Small intestine (tissue), 7 donors: ENCODE results near the gene TAF7. TPM values are rescaled to one million over a fixed set of nuclear protein-coding genes. Genes with fewer than 3 reads are reported as not detected.
A peak's percentile ranks its signal among the peaks of the same experiment; 100 is the strongest.
"Not testable (repeated sequence)": the region's sequence is repeated elsewhere in the genome, so short reads cannot be mapped to it uniquely, and the experiment has no call there.

Experiments
- DNase-seq, 2 donors: peaks; one replicate each; pipeline versions ENCODE4 v3.0.0 to v3.0.0-alpha.2; 2013
- FAIRE-seq: peaks from 2 replicates; lab custom pipeline; 2012; peaks lifted over from hg19 to GRCh38; lab: Jason Lieb, UNC
- H3K27ac ChIP-seq, 3 donors: one replicate each; pipeline ENCODE4 v1.5.1; 2013; ENCODE audit warnings: low read length in 2 of 3, mild to moderate bottlenecking in 2 of 3, control low read depth in 1 of 3, inconsistent platforms in 1 of 3, low read depth in 1 of 3, moderate library complexity in 1 of 3
- H3K27me3 ChIP-seq, 3 donors: one replicate each; pipeline ENCODE4 v1.6.1; 2013; ENCODE audit warnings: low read length in 3 of 3, inconsistent platforms in 1 of 3; ENCODE audit not compliant: control insufficient read depth in 3 of 3, insufficient read depth in 3 of 3
- H3K36me3 ChIP-seq, 3 donors: one replicate each; pipeline ENCODE4 v1.6.1; 2013; ENCODE audit warnings: low read length in 3 of 3, inconsistent platforms in 1 of 3, low read depth in 1 of 3, mild to moderate bottlenecking in 1 of 3, moderate library complexity in 1 of 3; ENCODE audit not compliant: control insufficient read depth in 3 of 3, insufficient read depth in 2 of 3
- H3K4me1 ChIP-seq, 3 donors: one replicate each; pipeline ENCODE4 v1.6.1; 2013; ENCODE audit warnings: low read length in 2 of 3, inconsistent platforms in 1 of 3, low read depth in 1 of 3, mild to moderate bottlenecking in 1 of 3, moderate library complexity in 1 of 3; ENCODE audit not compliant: control insufficient read depth in 3 of 3, insufficient read depth in 2 of 3
- H3K4me3 ChIP-seq, 3 donors: one replicate each; pipeline ENCODE4 v1.5.1; 2013; ENCODE audit warnings: low read length in 3 of 3, control low read depth in 1 of 3, inconsistent platforms in 1 of 3, low read depth in 1 of 3, mild to moderate bottlenecking in 1 of 3, moderate library complexity in 1 of 3
- H3K9me3 ChIP-seq, 2 donors: one replicate each; pipeline ENCODE4 v1.6.1; 2013; ENCODE audit warnings: low read depth in 1 of 2, low read length in 1 of 2; ENCODE audit not compliant: control insufficient read depth in 2 of 2, insufficient read depth in 1 of 2
- WGBS, 3 donors: extraction: QIAGEN DNeasy Blood & Tissue Kit; methylation state at CpG; one replicate each; pipeline ENCODE4 v1.1.7; 2013; 5-methylcytosine and 5-hydroxymethylcytosine counted together
- polyA plus RNA-seq, 4 donors: library from polyadenylated mRNA; stranded (reverse) in 3 of 4; unstranded in 1 of 4; fragments of 200-250 nt in 3 of 4; fragments of 120-200 nt in 1 of 4; gene quantifications; one replicate each; pipeline versions ENCODE4 v1.2.1 to v1.2.3, GENCODE V29; 2013
- donor health status: healthy with polysubstance abuse.
- donor health status: control.
- donor health status: control.
- donor health status: Bipolar disorder and iron deficiency.
- donor health status: healthy.

The TAF7 gene
- polyA plus RNA-seq, 4 donors, result 58.8 to 91.9 (median 66.1) TPM

DNA sequence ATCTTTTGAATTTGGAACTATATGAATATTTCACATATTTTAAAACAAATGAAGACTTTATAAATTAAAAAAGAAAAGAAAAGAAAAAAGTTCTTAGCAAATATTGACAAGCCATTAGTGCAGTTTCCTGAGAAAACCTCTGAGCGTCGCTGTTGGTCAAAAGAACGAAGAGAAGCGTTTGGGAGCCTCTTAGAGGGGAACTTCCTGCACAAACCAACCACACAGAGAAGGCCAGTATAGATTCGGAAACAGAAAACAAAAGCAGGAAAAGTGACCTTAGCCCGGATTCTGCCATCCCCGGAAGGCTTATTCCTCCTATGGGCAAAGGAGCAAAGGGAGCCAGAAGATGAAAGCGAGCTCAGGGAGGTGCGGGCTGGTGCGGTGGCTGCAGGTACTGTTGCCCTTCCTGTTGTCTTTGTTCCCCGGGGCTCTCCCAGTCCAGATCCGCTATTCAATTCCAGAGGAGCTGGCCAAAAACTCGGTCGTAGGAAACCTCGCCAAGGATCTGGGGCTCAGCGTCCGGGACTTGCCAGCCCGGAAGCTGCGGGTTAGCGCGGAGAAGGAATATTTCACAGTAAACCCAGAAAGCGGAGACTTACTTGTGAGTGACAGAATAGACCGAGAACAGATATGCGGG, 39.3 kb upstream of the TAF7 start, which contains the start of gene PCDHGB2:
Gene PCDHGB2 (plus strand): TSS at position 205 of the 637 bp plus-strand sequence. CDS start 142 bp downstream, at position 347.
- H3K4me1 ChIP-seq, result no peaks in the 10 kb centered on the region
- H3K36me3 ChIP-seq, result no peaks in the 10 kb centered on the region
- H3K9me3 ChIP-seq, result peaks cover 2 to 64% of the 10 kb centered on the region in 2 donors
- FAIRE-seq, result no peak
- no peak within 1 kb of the TSS for H3K4me3 ChIP-seq
- H3K27me3 ChIP-seq, result peaks cover 0 to 32% (median 21%) of the 10 kb centered on the region in 3 donors
- no peak within 1 kb of the TSS for H3K27ac ChIP-seq
- WGBS, 3 donors, result 21 to 33% (median 31%) methylated on average over 24 of the region's 24 CpGs
- peak in 1 of 2 donors; percentile 20 for DNase-seq

DNA sequence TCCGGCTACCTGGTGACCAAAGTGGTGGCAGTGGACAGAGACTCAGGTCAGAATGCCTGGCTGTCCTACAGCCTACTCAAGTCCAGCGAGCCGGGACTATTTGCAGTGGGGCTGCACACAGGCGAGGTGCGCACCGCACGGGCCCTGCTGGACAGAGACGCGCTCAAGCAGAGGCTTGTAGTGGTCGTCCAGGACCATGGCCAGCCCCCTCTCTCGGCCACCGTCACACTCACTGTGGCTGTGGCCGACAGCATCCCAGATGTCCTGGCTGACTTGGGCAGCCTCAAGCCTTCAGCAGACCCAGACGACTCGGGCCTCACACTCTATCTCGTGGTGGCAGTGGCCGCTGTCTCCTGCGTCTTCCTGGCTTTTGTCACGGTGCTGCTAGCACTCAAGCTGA, 36.4 kb upstream of the TAF7 start:
- no peak for DNase-seq
- Histone ChIP-seq H3K27ac (no peak overlapping the region), H3K36me3 (no peaks in the 10 kb centered on the region), H3K9me3 (peaks cover 0 to 59% of the 10 kb centered on the region in 2 donors), H3K4me1 (no peaks in the 10 kb centered on the region), H3K27me3 (peaks cover 2 to 21% (median 18%) of the 10 kb centered on the region in 3 donors), H3K4me3 (no peak overlapping the region)
- WGBS, 3 donors, result 54 to 62% (median 54%) methylated on average over 19 of the region's 19 CpGs
- no peak for FAIRE-seq

DNA sequence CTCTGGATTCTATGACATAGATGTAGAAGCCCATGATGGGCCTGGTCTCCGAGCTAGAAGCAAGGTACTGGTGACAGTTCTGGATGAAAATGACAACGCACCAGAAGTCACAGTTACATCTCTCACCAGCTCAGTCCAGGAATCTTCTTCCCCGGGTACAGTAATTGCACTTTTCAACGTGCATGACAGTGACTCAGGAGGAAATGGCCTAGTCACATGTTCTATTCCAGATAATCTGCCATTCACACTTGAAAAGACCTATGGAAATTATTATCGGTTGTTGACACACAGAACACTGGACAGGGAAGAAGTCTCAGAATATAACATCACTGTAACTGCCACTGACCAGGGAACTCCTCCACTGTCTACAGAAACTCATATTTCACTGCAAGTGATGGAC, 35.5 kb upstream of the TAF7 start:
- no peaks in the 10 kb centered on the region for H3K4me1 ChIP-seq
- no peak overlapping the region for H3K4me3 ChIP-seq
- H3K9me3 ChIP-seq, result peaks cover 2 to 59% of the 10 kb centered on the region in 2 donors
- WGBS, 3 donors, result 67 to 73% (median 73%) methylated on average over 5 of the region's 5 CpGs
- no peak for FAIRE-seq
- no peak for DNase-seq
- no peak overlapping the region for H3K27ac ChIP-seq
- H3K36me3 ChIP-seq, result no peaks in the 10 kb centered on the region
- H3K27me3 ChIP-seq, result peaks cover 2 to 19% (median 16%) of the 10 kb centered on the region in 3 donors

DNA sequence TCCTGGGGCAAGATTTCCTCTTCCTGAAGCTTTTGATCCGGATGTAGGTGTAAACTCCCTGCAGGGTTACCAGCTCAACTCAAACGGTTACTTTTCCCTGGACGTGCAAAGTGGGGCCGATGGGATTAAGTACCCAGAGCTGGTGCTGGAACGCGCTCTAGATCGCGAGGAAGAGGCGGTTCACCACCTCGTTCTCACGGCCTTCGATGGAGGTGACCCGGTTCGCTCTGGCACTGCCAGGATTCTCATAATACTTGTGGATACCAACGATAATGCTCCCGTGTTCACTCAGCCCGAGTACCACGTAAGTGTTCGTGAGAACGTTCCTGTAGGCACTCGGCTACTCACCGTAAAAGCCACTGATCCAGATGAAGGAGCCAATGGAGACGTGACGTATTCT, 35.1 kb upstream of the TAF7 start:
- no peak for DNase-seq
- no peak overlapping the region for H3K4me3 ChIP-seq
- H3K27me3 ChIP-seq, result peaks cover 2 to 22% (median 15%) of the 10 kb centered on the region in 3 donors
- H3K9me3 ChIP-seq, result peaks cover 2 to 58% of the 10 kb centered on the region in 2 donors
- 55 to 73% (median 69%) methylated on average over 24 of the region's 24 CpGs for WGBS, 3 donors
- H3K4me1 ChIP-seq, result no peaks in the 10 kb centered on the region
- no peak for FAIRE-seq
- H3K36me3 ChIP-seq, result no peaks in the 10 kb centered on the region
- H3K27ac ChIP-seq, result no peak overlapping the region

DNA sequence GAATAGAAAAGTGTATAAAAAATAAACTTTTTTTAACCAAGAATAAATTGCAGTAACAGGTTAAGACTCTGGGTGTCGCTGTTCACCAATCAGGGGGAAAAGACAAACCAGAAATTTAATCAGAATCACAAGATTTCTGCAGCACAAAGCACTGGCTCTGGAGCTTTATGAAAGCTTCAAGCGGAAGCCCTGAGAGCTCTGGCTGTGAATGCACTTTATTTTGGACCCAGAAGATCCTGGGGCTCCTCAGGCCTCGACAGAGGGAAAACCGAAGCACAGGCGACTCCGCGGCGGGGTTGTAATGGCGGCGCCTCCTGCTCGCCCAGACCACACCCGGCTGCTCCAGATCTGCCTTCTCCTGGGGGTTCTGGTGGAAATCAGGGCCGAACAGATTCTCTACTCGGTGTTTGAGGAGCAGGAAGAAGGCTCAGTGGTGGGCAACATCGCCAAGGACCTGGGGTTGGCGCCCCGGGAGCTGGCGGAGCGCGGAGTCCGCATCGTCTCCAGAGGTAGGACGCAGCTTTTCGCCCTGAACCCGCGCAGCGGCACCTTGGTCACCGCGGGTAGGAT, 34.4 kb upstream of the TAF7 start, which contains the start of gene PCDHGA4:
Gene PCDHGA4 (plus strand): TSS at position 122 of the 570 bp plus-strand sequence. CDS start 87 bp downstream, at position 209.
- FAIRE-seq, result no peak
- no peak within 1 kb of the TSS for H3K27ac ChIP-seq
- no peak within 1 kb of the TSS for H3K4me3 ChIP-seq
- no peaks in the 10 kb centered on the region for H3K36me3 ChIP-seq
- WGBS, 3 donors, result 21 to 49% (median 38%) methylated on average over 29 of the region's 29 CpGs
- peaks cover 2 to 20% (median 10%) of the 10 kb centered on the region in 3 donors for H3K27me3 ChIP-seq
- no peak for DNase-seq
- no peaks in the 10 kb centered on the region for H3K4me1 ChIP-seq
- peaks cover 2 to 58% of the 10 kb centered on the region in 2 donors for H3K9me3 ChIP-seq

DNA sequence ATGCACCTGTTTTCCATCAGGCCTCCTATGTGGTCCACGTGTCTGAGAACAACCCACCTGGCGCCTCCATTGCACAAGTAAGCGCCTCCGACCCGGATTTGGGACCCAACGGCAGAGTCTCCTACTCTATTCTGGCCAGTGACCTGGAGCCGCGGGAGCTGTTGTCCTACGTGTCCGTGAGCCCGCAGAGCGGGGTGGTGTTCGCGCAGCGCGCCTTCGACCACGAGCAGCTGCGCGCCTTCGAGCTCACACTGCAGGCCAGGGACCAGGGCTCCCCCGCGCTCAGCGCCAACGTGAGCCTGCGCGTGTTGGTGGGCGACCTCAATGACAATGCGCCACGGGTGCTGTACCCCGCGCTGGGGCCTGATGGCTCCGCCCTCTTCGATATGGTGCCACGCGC, 31.0 kb upstream of the TAF7 start:
- no peaks in the 10 kb centered on the region for H3K4me1 ChIP-seq
- no peak overlapping the region for H3K4me3 ChIP-seq
- WGBS, 3 donors, result 40 to 63% (median 58%) methylated on average over 28 to 35 of the region's 36 CpGs
- DNase-seq (no peak), FAIRE-seq (no peak)
- H3K27ac ChIP-seq, result no peak overlapping the region
- H3K9me3 ChIP-seq, result peaks cover 2 to 57% of the 10 kb centered on the region in 2 donors
- no peaks in the 10 kb centered on the region for H3K36me3 ChIP-seq
- H3K27me3 ChIP-seq, result peaks cover 2 to 19% (median 10%) of the 10 kb centered on the region in 3 donors

DNA sequence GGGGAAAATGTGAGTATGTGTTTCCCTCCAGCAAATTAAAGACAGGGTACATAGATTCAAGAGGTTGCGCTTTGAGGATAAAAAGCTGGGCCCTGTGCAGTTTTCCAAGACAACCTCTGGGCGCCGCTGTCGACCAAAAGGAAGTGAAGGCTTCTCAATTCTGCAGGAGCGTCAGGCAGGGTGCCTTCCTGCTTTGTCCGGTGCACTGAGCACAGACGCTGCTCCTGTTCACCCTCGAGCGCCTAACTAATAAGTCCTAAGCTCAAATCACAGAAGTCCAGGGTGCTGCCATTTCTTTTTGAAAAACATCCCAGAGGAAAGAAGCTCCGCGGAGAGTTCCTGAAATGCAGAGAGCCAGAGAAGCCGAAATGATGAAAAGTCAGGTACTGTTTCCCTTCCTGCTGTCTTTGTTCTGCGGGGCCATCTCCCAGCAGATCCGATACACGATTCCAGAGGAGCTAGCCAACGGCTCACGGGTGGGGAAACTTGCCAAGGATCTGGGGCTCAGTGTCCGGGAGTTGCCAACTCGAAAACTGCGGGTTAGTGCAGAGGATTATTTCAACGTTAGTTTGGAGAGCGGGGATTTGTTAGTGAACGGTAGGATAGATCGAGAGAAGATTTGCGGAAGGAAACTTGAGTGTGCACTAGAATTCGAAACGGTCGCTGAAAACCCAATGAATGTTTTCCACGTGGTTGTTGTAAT, 29.5 kb upstream of the TAF7 start, which contains the start of gene PCDHGB1:
Gene PCDHGB1 (plus strand): TSS at position 183 of the 703 bp plus-strand sequence. CDS start 162 bp downstream, at position 345.
- Histone ChIP-seq H3K4me1 (no peaks in the 10 kb centered on the region), H3K27me3 (peaks cover 2 to 20% (median 13%) of the 10 kb centered on the region in 3 donors), H3K4me3 (no peak within 1 kb of the TSS), H3K36me3 (no peaks in the 10 kb centered on the region), H3K27ac (no peak within 1 kb of the TSS), H3K9me3 (peaks cover 2 to 55% of the 10 kb centered on the region in 2 donors)
- DNase-seq (peak in 1 of 2 donors; percentile 15), FAIRE-seq (no peak)
- 28 to 37% (median 37%) methylated on average over 29 of the region's 29 CpGs for WGBS, 3 donors

DNA sequence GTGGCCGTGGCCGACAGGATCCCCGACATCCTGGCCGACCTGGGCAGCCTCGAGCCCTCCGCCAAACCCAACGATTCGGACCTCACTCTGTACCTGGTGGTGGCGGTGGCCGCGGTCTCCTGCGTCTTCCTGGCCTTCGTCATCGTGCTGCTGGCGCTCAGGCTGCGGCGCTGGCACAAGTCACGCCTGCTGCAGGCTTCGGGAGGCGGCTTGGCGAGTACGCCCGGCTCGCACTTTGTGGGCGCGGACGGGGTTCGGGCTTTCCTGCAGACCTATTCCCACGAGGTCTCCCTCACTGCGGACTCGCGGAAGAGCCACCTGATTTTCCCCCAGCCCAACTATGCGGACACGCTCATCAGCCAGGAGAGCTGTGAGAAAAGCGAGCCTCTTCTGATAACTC, 25.4 kb upstream of the TAF7 start:
- H3K4me3 ChIP-seq, H3K36me3 ChIP-seq, H3K27ac ChIP-seq, DNase-seq, H3K4me1 ChIP-seq, FAIRE-seq: not testable (repeated sequence)
- WGBS, 3 donors, result 50 to 63% (median 59%) methylated on average over 17 to 27 of the region's 35 CpGs
- H3K9me3 ChIP-seq, result peaks cover 0 to 53% of the 10 kb centered on the region in 2 donors
- peaks cover 0 to 18% (median 8%) of the 10 kb centered on the region in 3 donors for H3K27me3 ChIP-seq
